Activated CD8-positive, alpha-beta memory T cell treated with anti-CD3 and anti-CD28 coated beads, Interleukin-2, amount 50 U/mL, for 24 hours (primary cell): ENCODE results near the gene MSRB2.

Experiments
- DNase-seq: peaks from one replicate; pipeline ENCODE4 v3.0.0-alpha.2; 2020; ENCODE audit errors: extremely low read depth

The MSRB2 gene

GRCh38 chr10:23111517-23112286 lies 16.3 kb downstream of the MSRB2 start:
- DNase-seq: no peak

DNA sequence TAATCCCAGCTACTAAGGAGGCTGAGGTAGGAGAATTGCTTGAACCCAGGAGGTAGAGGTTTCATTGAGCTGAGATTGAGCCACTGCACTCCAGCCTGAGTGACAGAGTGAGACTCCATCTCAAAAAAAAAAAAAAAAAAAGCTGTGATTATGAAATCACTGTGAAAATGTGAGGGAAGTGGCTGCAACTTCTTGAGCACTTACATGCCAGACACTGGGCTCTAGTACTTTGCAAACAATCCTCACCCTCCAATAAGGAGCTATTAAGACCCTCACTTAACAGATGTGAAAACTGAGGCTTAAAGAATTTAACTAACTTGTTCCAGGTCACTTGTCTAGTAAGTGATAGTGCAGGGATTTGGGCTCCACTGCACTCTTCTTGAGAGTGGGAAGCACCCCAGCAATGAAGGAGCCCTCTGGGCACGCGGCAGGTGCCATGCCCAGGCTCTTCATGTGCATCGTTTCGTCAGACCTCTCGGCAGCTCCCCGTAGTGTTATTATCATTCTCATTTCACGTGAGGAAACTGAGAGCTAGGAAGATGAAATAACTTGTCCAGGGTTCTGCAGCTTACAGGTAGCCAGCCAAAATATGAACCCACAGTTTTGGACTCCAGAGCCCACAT lies 19.0 kb downstream of the MSRB2 start:
- no peak for DNase-seq

GRCh38 chr10:23116486-23117205 lies 21.3 kb downstream of the MSRB2 start:
- DNase-seq: no peak

- no peak for DNase-seq
Observed at GRCh38 chr10:23120001-23120934, 24.9 kb downstream of the MSRB2 start.

DNA sequence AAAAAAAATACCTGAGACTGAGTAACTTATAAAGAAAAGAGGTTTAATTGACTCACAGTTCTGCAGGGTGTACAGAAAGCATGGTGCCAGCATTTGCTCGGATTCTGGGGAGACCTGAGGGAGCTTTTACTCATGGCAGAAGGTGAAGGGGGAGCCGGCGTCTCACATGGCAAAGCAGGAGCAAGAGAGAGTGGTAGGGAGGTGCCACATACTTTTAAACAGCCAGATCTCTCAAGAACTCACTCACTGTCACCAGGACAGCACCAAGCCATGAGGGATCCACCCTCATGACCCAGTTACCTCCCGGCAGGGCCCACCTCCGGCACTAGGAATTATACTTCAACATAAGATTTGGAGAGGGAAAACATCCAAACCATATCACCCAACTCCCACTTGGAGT lies 25.8 kb downstream of the MSRB2 start:
- no peak for DNase-seq

- no peak for DNase-seq
Observed at GRCh38 chr10:23136462-23136861, 41.1 kb downstream of the MSRB2 start.

DNA sequence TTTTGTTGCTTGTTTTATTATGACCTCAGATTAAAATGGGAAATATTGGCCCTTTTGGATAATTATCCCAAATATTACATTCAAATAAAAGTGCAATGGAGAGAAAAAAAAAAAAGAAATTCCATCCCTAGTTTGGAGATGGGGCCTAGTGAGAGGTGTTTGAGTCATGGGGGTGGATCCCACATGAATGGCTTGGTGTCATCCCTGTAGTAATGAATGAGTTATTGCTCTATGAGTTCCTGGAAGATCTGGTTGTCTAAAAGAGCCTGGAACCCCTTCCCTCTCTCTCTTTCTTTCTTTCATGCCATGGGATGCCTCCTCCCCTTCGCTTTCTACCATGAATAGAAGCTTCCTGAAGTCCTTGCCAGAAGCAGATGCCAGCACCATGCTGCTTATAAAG lies 44.3 kb downstream of the MSRB2 start:
- DNase-seq: no peak

DNA sequence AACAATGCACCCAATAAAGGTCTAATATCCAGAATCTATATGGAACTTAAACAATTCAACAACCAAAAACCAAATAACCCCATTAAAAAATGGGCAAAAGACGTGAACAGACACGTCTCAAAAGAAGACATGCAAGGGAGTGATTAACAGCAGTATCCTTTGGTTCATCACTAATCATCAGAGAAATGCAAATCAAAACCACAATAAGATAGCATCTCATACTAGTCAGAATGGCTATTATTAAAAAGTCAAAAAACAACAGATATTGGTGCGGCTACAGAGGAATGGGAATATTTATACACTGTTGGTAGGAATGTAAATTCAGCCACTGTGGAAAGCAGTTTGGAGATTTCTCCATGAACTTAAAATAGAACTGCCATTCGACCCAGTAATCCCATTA lies 46.6 kb downstream of the MSRB2 start:
- no peak for DNase-seq

- DNase-seq: no peak
Observed at GRCh38 chr10:23146258-23146657, 50.9 kb downstream of the MSRB2 start.

DNA sequence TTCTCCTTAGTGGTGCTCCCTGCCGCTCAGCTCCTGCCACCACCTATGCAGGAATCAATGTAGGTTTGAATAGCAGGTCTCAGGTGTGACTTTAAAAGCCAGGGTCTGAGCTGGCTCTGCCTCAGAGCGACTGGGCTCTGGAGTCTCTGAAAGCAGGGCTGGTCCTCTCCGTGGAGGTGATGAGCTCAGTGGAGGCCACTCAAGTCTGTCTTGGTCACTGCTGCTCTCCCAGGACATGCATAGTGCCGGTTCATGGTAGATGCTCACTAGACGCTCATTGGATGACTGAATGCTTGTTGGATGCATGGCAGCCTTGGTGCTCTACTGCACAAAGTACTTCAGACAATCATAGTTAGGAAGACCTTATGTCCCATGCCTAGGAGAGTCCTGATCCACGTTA lies 51.7 kb downstream of the MSRB2 start:
- DNase-seq: no peak

- no peak for DNase-seq
Observed at GRCh38 chr10:23148214-23148613, 52.8 kb downstream of the MSRB2 start.

GRCh38 chr10:23150091-23150490 lies 54.7 kb downstream of the MSRB2 start:
- DNase-seq: no peak

GRCh38 chr10:23150610-23151009 lies 55.2 kb downstream of the MSRB2 start:
- no peak for DNase-seq

- no peak for DNase-seq
Observed at GRCh38 chr10:23151071-23151470, 55.7 kb downstream of the MSRB2 start.

- DNase-seq: no peak
Observed at GRCh38 chr10:23155169-23155568, 59.8 kb downstream of the MSRB2 start.

GRCh38 chr10:23156447-23157150 lies 61.2 kb downstream of the MSRB2 start:
- no peak for DNase-seq

DNA sequence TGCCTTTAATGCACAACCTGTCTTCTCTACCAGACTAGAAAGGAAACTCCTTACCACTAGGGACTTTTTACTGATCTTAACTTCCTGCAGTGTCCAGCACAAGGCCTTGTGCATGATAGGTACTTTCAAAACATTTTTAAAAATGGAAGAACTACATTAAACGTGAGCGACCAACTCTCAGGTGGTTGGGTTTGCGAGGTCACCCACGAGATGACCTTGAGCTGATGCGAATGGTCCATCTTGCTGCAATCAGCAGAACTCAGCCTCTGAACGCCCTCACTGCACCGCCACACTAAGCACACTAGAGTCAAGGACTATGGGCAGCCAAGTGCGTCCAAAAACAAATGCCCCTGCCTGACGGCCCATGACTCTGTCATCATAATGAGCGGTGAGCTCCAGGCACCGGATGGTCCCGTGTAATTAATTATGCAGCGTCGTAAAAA lies 61.9 kb downstream of the MSRB2 start:
- DNase-seq: no peak

GRCh38 chr10:23157691-23158369 lies 62.5 kb downstream of the MSRB2 start:
- no peak for DNase-seq

- no peak for DNase-seq
Observed at GRCh38 chr10:23158370-23158769, 63.0 kb downstream of the MSRB2 start.

GRCh38 chr10:23171232-23171876 lies 76.0 kb downstream of the MSRB2 start:
- DNase-seq: no peak
